Uterus (tissue), 4 donors: ENCODE measurements around the gene WDR6. TPM values are rescaled to one million over a fixed set of nuclear protein-coding genes. Genes with fewer than 3 reads are reported as not detected.

ENCODE experiments used
- DNase-seq, 2 donors: peaks; one replicate each; pipeline ENCODE4 v3.0.0-alpha.2; 2019 to 2020
- H3K27ac ChIP-seq, 2 donors: fragments of 200-600 bp; sonication (generic); 1 replicate in 1 of 2; 2 replicates in 1 of 2; pipeline ENCODE4 v1.5.1; 2016 to 2018
- H3K27me3 ChIP-seq, 2 donors: fragments of 200-600 bp; sonication (generic); one replicate each; pipeline ENCODE4 v1.5.1; 2018 to 2019; ENCODE audit warnings: control low read depth in 1 of 2
- H3K36me3 ChIP-seq, 2 donors: fragments of 200-600 bp; sonication (generic); one replicate each; pipeline ENCODE4 v1.5.1; 2019; ENCODE audit warnings: control low read depth in 1 of 2
- H3K4me1 ChIP-seq, 2 donors: fragments of 200-600 bp; sonication (generic); one replicate each; pipeline ENCODE4 v1.5.1; 2018 to 2019; ENCODE audit warnings: control low read depth in 1 of 2
- H3K4me3 ChIP-seq, 2 donors: fragments of 200-600 bp; sonication (generic); 1 replicate in 1 of 2; 2 replicates in 1 of 2; pipeline ENCODE4 v1.5.1; 2018 to 2019; ENCODE audit warnings: mild to moderate bottlenecking in 1 of 2
- H3K9me3 ChIP-seq, 2 donors: fragments of 200-600 bp; sonication (generic); one replicate each; pipeline ENCODE4 v1.5.1; 2019; ENCODE audit warnings: control low read depth in 1 of 2
- POLR2A ChIP-seq, 2 donors: fragments of 450-650 bp; IDR thresholded peaks; one replicate each; pipeline ENCODE4 v1.6.1; 2016; ENCODE audit warnings: antibody characterized with exemption in 2 of 2, mild to moderate bottlenecking in 1 of 2, moderate library complexity in 1 of 2
- intact Hi-C: fragments of 100-400 bp; cut with DNase I; formaldehyde crosslinking; loops from one replicate; pipeline ENCODE4 v1.15.1; 2023; ENCODE audit warnings: low total_unique reads
- total RNA-seq, 4 donors: library from RNA; depleted of rRNA in 3 of 4; stranded (reverse); fragments of >200 nt in 3 of 4; gene quantifications; one replicate each; pipeline versions ENCODE4 v1.1.0 to v1.2.4, GENCODE V29; 2014 to 2023
- TF ChIP-seq, protein P1 (sequence below), 4 experiments: fragments of 200-600 bp in 2 of 4; fragments of 450-650 bp in 2 of 4; sonication (generic) in 2 of 4; IDR thresholded peaks; one replicate each; pipeline ENCODE4 v1.5.1; 2016 to 2019; ENCODE audit warnings: antibody characterized with exemption in 4 of 4, mild to moderate bottlenecking in 2 of 4, moderate library complexity in 1 of 4
- donor health status: DM: yes; HTN: yes; CAD: no.

Gene WDR6, protein sequence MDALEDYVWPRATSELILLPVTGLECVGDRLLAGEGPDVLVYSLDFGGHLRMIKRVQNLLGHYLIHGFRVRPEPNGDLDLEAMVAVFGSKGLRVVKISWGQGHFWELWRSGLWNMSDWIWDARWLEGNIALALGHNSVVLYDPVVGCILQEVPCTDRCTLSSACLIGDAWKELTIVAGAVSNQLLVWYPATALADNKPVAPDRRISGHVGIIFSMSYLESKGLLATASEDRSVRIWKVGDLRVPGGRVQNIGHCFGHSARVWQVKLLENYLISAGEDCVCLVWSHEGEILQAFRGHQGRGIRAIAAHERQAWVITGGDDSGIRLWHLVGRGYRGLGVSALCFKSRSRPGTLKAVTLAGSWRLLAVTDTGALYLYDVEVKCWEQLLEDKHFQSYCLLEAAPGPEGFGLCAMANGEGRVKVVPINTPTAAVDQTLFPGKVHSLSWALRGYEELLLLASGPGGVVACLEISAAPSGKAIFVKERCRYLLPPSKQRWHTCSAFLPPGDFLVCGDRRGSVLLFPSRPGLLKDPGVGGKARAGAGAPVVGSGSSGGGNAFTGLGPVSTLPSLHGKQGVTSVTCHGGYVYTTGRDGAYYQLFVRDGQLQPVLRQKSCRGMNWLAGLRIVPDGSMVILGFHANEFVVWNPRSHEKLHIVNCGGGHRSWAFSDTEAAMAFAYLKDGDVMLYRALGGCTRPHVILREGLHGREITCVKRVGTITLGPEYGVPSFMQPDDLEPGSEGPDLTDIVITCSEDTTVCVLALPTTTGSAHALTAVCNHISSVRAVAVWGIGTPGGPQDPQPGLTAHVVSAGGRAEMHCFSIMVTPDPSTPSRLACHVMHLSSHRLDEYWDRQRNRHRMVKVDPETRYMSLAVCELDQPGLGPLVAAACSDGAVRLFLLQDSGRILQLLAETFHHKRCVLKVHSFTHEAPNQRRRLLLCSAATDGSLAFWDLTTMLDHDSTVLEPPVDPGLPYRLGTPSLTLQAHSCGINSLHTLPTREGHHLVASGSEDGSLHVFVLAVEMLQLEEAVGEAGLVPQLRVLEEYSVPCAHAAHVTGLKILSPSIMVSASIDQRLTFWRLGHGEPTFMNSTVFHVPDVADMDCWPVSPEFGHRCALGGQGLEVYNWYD
- 100 to 1,000 TPM in 3 of 4 donors, 10 to 100 TPM in 1; 50.0 to 243 (median 122) TPM for total RNA-seq

DNA sequence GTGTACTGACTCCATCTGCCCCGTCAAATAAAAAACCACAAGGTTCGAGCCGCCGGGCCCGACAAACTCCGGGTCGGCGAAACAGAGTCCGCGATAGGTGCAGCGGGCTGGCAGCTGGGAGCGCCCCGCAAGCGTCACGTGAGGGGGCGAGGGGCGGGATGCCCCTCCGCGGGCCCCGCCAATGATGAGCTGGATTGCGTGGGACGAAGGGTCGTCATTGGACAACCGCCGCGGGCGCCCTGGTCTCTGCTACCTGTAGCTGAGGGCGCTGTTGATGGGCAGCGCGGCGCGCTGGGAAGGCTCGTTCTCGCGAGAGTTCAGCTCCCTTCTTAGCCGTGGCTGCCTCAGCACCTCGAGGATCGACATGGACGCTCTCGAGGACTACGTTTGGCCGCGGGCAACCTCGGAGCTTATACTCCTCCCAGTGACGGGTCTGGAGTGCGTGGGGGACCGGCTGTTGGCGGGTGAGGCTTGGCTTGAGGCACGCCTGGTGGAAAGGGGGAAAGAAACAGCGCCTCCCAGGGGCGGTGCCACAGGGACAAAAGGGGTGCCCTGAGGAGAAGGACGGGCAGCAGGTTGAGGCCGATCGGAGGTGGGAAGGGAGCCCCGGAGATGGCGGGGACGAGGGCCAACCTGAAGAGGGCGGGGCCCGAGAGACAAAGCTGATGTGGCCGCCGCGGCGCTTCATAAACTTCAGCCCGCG lies at the start of gene WDR6:
WDR6 (plus strand) TSS at position 324 of the 703 bp plus-strand sequence; CDS start at position 365, 41 bp downstream.
- intact Hi-C loops, result no loop called here
- Histone ChIP-seq H3K36me3 (no peaks in the 10 kb centered on the region), H3K9me3 (no peaks in the 10 kb centered on the region), H3K27ac (peak within 1 kb of the TSS; percentile 92 to 99), H3K4me1 (no peaks in the 10 kb centered on the region), H3K27me3 (no peaks in the 10 kb centered on the region), H3K4me3 (peak within 1 kb of the TSS; percentile 55 to 80)
- TF ChIP-seq, protein P1, sequence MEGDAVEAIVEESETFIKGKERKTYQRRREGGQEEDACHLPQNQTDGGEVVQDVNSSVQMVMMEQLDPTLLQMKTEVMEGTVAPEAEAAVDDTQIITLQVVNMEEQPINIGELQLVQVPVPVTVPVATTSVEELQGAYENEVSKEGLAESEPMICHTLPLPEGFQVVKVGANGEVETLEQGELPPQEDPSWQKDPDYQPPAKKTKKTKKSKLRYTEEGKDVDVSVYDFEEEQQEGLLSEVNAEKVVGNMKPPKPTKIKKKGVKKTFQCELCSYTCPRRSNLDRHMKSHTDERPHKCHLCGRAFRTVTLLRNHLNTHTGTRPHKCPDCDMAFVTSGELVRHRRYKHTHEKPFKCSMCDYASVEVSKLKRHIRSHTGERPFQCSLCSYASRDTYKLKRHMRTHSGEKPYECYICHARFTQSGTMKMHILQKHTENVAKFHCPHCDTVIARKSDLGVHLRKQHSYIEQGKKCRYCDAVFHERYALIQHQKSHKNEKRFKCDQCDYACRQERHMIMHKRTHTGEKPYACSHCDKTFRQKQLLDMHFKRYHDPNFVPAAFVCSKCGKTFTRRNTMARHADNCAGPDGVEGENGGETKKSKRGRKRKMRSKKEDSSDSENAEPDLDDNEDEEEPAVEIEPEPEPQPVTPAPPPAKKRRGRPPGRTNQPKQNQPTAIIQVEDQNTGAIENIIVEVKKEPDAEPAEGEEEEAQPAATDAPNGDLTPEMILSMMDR (IDR thresholded peaks at IDR 0.05), result peak; percentile 34 to 55 (median 44)
- TF ChIP-seq POLR2A (IDR thresholded peaks at IDR 0.05), result peak; percentile 70 to 84
- peak; percentile 98 for DNase-seq

DNA sequence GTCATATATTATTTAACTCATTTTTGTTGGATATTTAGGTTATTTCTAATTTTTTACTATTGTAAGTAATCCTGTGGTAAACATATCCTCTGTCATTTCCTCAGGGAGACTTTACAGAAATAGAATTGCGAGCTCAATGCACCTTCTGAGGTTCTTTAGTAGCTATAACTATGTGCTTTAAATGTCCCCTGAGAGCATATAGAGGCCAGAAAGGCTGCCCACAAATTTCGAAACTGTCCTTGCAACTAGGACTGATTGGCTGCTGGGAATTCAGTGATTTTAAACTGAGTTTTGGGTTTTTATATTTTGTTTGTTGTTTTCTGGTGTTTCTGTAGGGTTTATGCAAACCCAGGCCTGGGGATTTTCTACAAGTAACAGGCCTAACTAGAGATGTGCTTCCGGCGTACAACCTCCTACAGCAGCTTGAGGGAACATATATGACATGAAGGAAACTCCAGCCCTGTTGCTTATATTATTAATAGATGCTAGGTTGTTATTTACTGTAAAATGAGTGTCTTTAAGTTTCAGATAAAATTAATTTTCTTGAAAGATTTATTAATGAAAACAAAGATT lies 46.3 kb upstream of the WDR6 start:
- Histone ChIP-seq H3K4me3 (no peak overlapping the region), H3K36me3 (no peaks in the 10 kb centered on the region), H3K27me3 (no peaks in the 10 kb centered on the region), H3K27ac (no peak overlapping the region), H3K4me1 (no peaks in the 10 kb centered on the region), H3K9me3 (no peaks in the 10 kb centered on the region)
- TF ChIP-seq, protein P1 (IDR thresholded peaks at IDR 0.05), result no peak
- TF ChIP-seq POLR2A (IDR thresholded peaks at IDR 0.05), result no peak
- no peak for DNase-seq
- intact Hi-C loops, result no loop called here

DNA sequence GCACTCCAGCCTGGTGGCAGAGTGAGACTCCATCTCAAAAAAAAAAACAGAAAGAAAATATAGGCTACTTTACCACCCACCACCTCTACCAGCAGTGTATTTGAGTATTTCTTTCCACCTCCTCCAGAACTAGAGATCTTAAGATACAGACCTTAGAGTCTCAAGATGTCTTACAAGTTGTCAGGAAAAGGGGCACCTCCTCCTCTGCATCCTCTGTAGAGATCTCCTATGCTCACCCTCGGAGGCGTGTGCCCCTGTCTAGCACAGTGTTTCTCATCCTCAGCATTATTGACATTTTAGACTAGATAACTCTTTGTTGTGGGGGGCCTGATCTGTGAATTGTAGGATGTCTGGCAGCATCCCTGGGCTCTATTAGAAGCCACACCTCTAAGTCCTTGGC lies 44.9 kb upstream of the WDR6 start:
- intact Hi-C loops, result no loop called here
- Histone ChIP-seq H3K4me3 (no peak overlapping the region), H3K9me3 (no peaks in the 10 kb centered on the region), H3K36me3 (no peaks in the 10 kb centered on the region), H3K27ac (no peak overlapping the region), H3K4me1 (no peaks in the 10 kb centered on the region), H3K27me3 (no peaks in the 10 kb centered on the region)
- no peak for TF ChIP-seq POLR2A (IDR thresholded peaks at IDR 0.05)
- DNase-seq, result no peak

DNA sequence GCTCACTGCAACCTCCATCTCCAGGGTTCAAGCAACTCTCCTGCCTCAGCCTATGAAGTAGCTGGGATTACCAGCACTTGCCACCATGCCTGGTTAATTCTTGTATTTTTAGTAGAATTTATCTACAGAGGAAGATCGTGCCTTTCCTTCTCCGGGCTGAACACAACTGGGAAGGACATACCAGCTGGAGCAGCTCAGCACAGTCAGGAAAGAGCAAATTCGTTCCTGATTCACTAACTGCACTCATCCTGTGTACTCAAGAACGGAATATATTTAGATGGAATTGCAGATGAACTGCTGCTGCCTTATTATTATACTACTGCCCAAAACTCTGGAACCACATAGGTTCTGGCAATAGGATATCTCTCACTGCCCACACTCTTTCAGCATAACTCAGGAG lies 44.3 kb upstream of the WDR6 start:
- intact Hi-C loops, result no loop called here
- Histone ChIP-seq H3K9me3 (no peaks in the 10 kb centered on the region), H3K4me1 (no peaks in the 10 kb centered on the region), H3K4me3 (no peak overlapping the region), H3K36me3 (no peaks in the 10 kb centered on the region), H3K27ac (no peak overlapping the region), H3K27me3 (no peaks in the 10 kb centered on the region)
- TF ChIP-seq, protein P1 (IDR thresholded peaks at IDR 0.05), result no peak
- TF ChIP-seq POLR2A (IDR thresholded peaks at IDR 0.05), result no peak
- DNase-seq, result no peak

DNA sequence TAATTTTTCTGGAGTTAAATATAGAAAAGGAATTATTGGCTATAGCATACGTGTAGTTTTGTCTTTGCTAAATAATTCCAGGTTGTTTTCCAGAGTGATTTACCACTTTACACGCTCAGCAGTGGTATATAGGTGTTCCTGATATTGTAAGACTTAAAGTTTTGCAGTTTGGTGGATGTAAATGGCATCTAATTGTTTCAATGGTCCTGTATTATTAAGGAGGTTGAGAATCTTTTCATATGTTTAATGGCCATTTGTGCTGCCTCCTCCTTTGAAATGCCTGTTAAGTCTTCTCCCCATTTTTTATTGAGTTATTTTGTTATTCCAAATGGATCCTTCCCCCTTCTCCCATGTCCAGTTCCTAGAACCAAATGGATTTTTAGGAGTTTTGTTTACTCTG lies 43.6 kb upstream of the WDR6 start:
- no peak overlapping the region for H3K27ac ChIP-seq
- DNase-seq, result no peak
- no peaks in the 10 kb centered on the region for H3K4me1 ChIP-seq
- H3K4me3 ChIP-seq, result no peak overlapping the region
- TF ChIP-seq, protein P1 (IDR thresholded peaks at IDR 0.05), result no peak
- TF ChIP-seq POLR2A (IDR thresholded peaks at IDR 0.05), result no peak
- intact Hi-C loops, result no loop called here
- no peaks in the 10 kb centered on the region for H3K36me3 ChIP-seq
- no peaks in the 10 kb centered on the region for H3K9me3 ChIP-seq
- H3K27me3 ChIP-seq, result no peaks in the 10 kb centered on the region
